Upper lobe of left lung (tissue), 4 donors: ENCODE results near the gene ATP9A.

Source experiments
- CTCF ChIP-seq, 6 experiments: fragments of 450-650 bp in 4 of 6; fragments of 200-600 bp in 2 of 6; sonication (generic) in 2 of 6; IDR thresholded peaks; one replicate each; pipeline ENCODE4 v1.5.1; 2016 to 2019; ENCODE audit warnings: antibody characterized with exemption in 6 of 6
- POLR2A ChIP-seq, 4 donors: fragments of 450-650 bp; IDR thresholded peaks; one replicate each; pipeline ENCODE4 v1.5.1; 2016 to 2017; ENCODE audit warnings: antibody characterized with exemption in 4 of 4, mild to moderate bottlenecking in 2 of 4
- POLR2AphosphoS5 ChIP-seq, 2 donors: sonication (generic); formaldehyde crosslinking; IDR thresholded peaks; one replicate each; pipeline ENCODE4 v1.5.1; 2017; ENCODE audit warnings: antibody characterized with exemption in 2 of 2

GRCh38 chr20:51668515-51668914, 99.7 kb downstream of the ATP9A start:
- TF ChIP-seq POLR2AphosphoS5 (IDR thresholded peaks at IDR 0.05) = no peak
- TF ChIP-seq CTCF (IDR thresholded peaks at IDR 0.05) = no peak
- TF ChIP-seq POLR2A (IDR thresholded peaks at IDR 0.05) = no peak
